ENCODE results near the gene PARD3.

PARD3 gene

DNA sequence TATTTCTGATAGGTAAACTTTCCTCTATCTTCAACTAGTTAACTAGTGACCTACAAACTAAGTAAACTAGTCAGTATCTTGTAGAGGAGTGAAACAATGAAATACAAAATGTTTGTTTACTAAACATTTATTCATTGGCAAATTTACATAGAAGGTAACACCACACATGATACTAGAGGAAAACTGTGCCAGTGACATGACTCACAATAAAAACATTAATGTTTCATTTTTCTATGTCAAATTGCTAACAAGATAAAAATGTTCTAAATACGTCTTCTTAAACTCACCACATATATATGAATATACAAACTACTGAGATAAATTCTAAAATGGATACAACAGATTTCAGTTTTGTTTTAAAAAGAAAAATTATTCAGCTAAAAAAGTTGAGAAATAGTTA lies 471.3 kb downstream of the PARD3 start:
- Histone ChIP-seq H3K4me3 (IDR thresholded peaks at IDR 0.05; ENCODE audit: insufficient read depth, low read depth, low read length) (no peak overlapping the region), H3K27me3 (ENCODE audit: insufficient read depth, low read depth) (no peaks in the 10 kb centered on the region), H3K36me3 (ENCODE audit: insufficient read depth) (no peaks in the 10 kb centered on the region), H3K27ac (no peak overlapping the region), H3K4me1 (ENCODE audit: low read depth, poor library complexity, severe bottlenecking) (peaks cover 33% of the 10 kb centered on the region), H4K20me1 (ENCODE audit: insufficient read depth) (no peaks in the 10 kb centered on the region), H2AFZ (ENCODE audit: low read depth) (no peak overlapping the region), H3K79me2 (ENCODE audit: insufficient read depth, low read depth) (no peaks in the 10 kb centered on the region), H3K4me2 (no peak overlapping the region), H3K9ac (no peak overlapping the region)
- TF ChIP-seq, protein P1, sequence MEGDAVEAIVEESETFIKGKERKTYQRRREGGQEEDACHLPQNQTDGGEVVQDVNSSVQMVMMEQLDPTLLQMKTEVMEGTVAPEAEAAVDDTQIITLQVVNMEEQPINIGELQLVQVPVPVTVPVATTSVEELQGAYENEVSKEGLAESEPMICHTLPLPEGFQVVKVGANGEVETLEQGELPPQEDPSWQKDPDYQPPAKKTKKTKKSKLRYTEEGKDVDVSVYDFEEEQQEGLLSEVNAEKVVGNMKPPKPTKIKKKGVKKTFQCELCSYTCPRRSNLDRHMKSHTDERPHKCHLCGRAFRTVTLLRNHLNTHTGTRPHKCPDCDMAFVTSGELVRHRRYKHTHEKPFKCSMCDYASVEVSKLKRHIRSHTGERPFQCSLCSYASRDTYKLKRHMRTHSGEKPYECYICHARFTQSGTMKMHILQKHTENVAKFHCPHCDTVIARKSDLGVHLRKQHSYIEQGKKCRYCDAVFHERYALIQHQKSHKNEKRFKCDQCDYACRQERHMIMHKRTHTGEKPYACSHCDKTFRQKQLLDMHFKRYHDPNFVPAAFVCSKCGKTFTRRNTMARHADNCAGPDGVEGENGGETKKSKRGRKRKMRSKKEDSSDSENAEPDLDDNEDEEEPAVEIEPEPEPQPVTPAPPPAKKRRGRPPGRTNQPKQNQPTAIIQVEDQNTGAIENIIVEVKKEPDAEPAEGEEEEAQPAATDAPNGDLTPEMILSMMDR (conservative IDR thresholded peaks at IDR 0.05; ENCODE audit: low read depth, low read length): no peak

DNA sequence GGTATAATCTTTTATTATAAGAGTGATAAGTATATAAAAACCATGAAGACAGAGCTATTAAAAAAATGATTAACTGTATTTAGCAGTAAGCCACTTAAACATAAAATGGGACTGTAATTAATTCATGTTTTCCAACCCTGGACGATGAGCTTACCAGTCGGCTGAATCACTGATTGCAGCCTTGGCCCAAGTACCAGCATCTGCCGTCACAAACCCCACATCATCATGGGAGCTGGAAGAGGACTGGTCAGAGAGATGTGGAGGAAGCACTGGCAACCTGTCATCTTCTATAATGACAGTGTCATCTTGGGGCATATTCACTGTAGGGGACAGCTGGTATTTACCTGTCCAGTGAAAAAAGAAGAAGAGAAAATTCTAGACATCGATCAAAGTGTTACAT lies 473.6 kb downstream of the PARD3 start:
- Histone ChIP-seq H3K27me3 (ENCODE audit: insufficient read depth, low read depth) (no peaks in the 10 kb centered on the region), H3K27ac (no peak overlapping the region), H3K36me3 (ENCODE audit: insufficient read depth) (no peaks in the 10 kb centered on the region), H3K4me1 (ENCODE audit: low read depth, poor library complexity, severe bottlenecking) (peaks cover 23% of the 10 kb centered on the region), H3K9ac (no peak overlapping the region), H4K20me1 (ENCODE audit: insufficient read depth) (no peaks in the 10 kb centered on the region), H3K79me2 (ENCODE audit: insufficient read depth, low read depth) (no peaks in the 10 kb centered on the region), H3K4me3 (IDR thresholded peaks at IDR 0.05; ENCODE audit: insufficient read depth, low read depth, low read length) (no peak overlapping the region), H2AFZ (ENCODE audit: low read depth) (no peak overlapping the region), H3K4me2 (peak overlapping the region; percentile 58)
- TF ChIP-seq, protein P1 (conservative IDR thresholded peaks at IDR 0.05; ENCODE audit: low read depth, low read length): no peak

DNA sequence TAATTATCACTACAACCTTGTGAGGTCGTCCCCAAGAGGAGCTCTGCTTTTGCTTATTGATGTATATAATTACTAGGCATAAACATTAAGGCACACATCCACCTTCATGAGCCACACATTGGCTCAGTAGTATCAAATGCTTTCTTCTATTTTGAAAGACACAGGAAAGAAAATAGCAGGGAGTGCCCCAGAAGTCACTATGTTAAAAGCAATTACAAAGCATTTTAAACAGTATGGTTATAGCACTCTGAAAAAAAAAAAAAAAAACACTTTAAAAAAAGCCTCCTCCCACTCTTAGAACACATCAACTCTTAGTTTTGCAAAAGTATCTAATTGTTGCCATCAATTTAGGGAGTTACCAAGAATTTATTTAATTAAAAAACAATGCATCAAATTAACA lies 474.2 kb downstream of the PARD3 start:
- H3K4me3 ChIP-seq (IDR thresholded peaks at IDR 0.05; ENCODE audit: insufficient read depth, low read depth, low read length): no peak overlapping the region
- TF ChIP-seq, protein P1 (conservative IDR thresholded peaks at IDR 0.05; ENCODE audit: low read depth, low read length): no peak
- H3K79me2 ChIP-seq (ENCODE audit: insufficient read depth, low read depth): no peaks in the 10 kb centered on the region
- H3K4me1 ChIP-seq (ENCODE audit: low read depth, poor library complexity, severe bottlenecking): peaks cover 21% of the 10 kb centered on the region
- H3K9ac ChIP-seq: no peak overlapping the region
- H3K27me3 ChIP-seq (ENCODE audit: insufficient read depth, low read depth): no peaks in the 10 kb centered on the region
- H2AFZ ChIP-seq (ENCODE audit: low read depth): no peak overlapping the region
- H3K4me2 ChIP-seq: peak overlapping the region; percentile 58
- no peaks in the 10 kb centered on the region for H4K20me1 ChIP-seq (ENCODE audit: insufficient read depth)
- H3K36me3 ChIP-seq (ENCODE audit: insufficient read depth): no peaks in the 10 kb centered on the region
- no peak overlapping the region for H3K27ac ChIP-seq

DNA sequence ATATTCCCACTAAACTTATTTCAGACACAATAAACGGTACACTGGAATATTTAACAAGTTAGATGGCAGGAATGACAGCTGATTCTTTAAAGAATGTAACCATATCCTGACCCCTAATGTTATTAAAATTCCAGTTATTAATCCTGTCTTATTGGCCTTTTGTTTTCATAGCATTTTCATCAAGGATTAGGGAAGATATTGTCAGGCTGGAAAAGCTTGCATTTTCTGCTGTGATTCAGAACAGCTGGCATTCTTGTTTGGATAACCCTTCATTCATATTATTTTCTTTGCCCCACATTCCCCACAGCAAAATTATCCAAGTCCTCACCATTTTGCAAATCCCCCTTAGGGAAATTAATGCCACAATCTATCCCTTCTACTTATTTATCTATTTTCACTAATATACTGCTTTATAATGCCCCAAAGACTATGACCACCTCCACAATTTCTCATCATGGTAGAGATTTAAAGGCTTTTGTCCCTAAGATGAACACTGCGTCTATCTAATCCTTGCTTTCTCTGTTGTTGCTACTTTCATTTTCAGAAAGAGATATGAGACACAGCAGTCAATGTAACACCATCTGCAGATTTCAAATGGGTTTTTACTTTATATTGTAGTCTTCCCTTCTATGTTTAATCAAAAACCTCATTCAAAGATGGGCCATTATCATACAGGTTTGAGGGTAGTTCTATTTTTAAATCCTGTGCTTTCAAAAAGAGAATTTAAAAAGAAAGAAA lies 475.1 kb downstream of the PARD3 start:
- H3K36me3 ChIP-seq (ENCODE audit: insufficient read depth): no peaks in the 10 kb centered on the region
- H3K4me2 ChIP-seq: peak overlapping the region; percentile 58
- no peak overlapping the region for H3K4me3 ChIP-seq (IDR thresholded peaks at IDR 0.05; ENCODE audit: insufficient read depth, low read depth, low read length)
- H2AFZ ChIP-seq (ENCODE audit: low read depth): no peak overlapping the region
- TF ChIP-seq, protein P1 (conservative IDR thresholded peaks at IDR 0.05; ENCODE audit: low read depth, low read length): no peak
- no peaks in the 10 kb centered on the region for H3K79me2 ChIP-seq (ENCODE audit: insufficient read depth, low read depth)
- H4K20me1 ChIP-seq (ENCODE audit: insufficient read depth): no peaks in the 10 kb centered on the region
- H3K27ac ChIP-seq: peak overlapping the region; percentile 14; the same call in 1 of the 2 replicates
- no peaks in the 10 kb centered on the region for H3K27me3 ChIP-seq (ENCODE audit: insufficient read depth, low read depth)
- H3K4me1 ChIP-seq (ENCODE audit: low read depth, poor library complexity, severe bottlenecking): peaks cover 21% of the 10 kb centered on the region
- no peak overlapping the region for H3K9ac ChIP-seq

All from KMS-11 (cell line).